Muscle of leg (tissue), 11 donors: ENCODE data around the gene ZFP36L2. TPM values are rescaled to one million over a fixed set of nuclear protein-coding genes. Genes with fewer than 3 reads are reported as not detected.

Source experiments
- DNase-seq: peaks from one replicate; pipeline ENCODE4 v3.0.0; 2013
- H3K27ac ChIP-seq: one replicate; pipeline ENCODE4 v1.5.1; 2013; ENCODE audit warnings: mild to moderate bottlenecking, low read length, control low read depth
- H3K27me3 ChIP-seq: one replicate; pipeline ENCODE4 v1.6.1; 2013; ENCODE audit warnings: low read length; ENCODE audit not compliant: control insufficient read depth, insufficient read depth
- H3K36me3 ChIP-seq: one replicate; pipeline ENCODE4 v1.6.1; 2013; ENCODE audit warnings: low read length; ENCODE audit not compliant: control insufficient read depth, insufficient read depth
- H3K4me1 ChIP-seq: one replicate; pipeline ENCODE4 v1.6.1; 2013; ENCODE audit warnings: low read length; ENCODE audit not compliant: control insufficient read depth, insufficient read depth
- H3K4me3 ChIP-seq: one replicate; pipeline ENCODE4 v1.5.1; 2013; ENCODE audit warnings: low read length, control low read depth
- H3K9me3 ChIP-seq: replicated peaks from 2 replicates; pipeline ENCODE4 v1.6.1; 2013; ENCODE audit warnings: low read depth, low read length; ENCODE audit not compliant: control insufficient read depth
- WGBS: methylation state at CpG from one replicate; pipeline ENCODE4 v1.1.5; 2013; ENCODE audit warnings: missing lambda C conversion rate; ENCODE audit not compliant: insufficient coverage; 5-methylcytosine and 5-hydroxymethylcytosine counted together
- polyA plus RNA-seq, 8 donors: library from polyadenylated mRNA; unstranded; fragments of 120-200 nt; gene quantifications; one replicate each; pipeline versions ENCODE4 v1.2.1 to v1.2.3, GENCODE V29; 2013; ENCODE audit warnings: inconsistent platforms in 1 of 8, low replicate concordance in 1 of 8; ENCODE audit not compliant: insufficient read length in 8 of 8, insufficient read depth in 1 of 8
- total RNA-seq: library from RNA; stranded (reverse); fragments of 120-200 nt; gene quantifications from one replicate; pipeline ENCODE4 v1.2.4, GENCODE V29; 2013

Gene ZFP36L2
- total and polyA plus RNA-seq, 9 donors, result 12.0 to 82.2 (median 66.7) TPM

- no peak for DNase-seq
- H3K4me3 ChIP-seq, result no peak overlapping the region
- H3K36me3 ChIP-seq, result no peaks in the 10 kb centered on the region
- 73% methylated on average over 13 of the region's 16 CpGs for WGBS
- H3K27ac ChIP-seq, result no peak overlapping the region
- H3K27me3 ChIP-seq, result no peaks in the 10 kb centered on the region
- H3K9me3 ChIP-seq, result no peaks in the 10 kb centered on the region
- H3K4me1 ChIP-seq, result peaks cover 10% of the 10 kb centered on the region
Observed at GRCh38 chr2:43199492-43200488, 26.6 kb downstream of the ZFP36L2 start.

- Histone ChIP-seq H3K27me3 (no peaks in the 10 kb centered on the region), H3K4me3 (no peak overlapping the region), H3K9me3 (no peaks in the 10 kb centered on the region), H3K27ac (no peak overlapping the region), H3K4me1 (peaks cover 10% of the 10 kb centered on the region), H3K36me3 (no peaks in the 10 kb centered on the region)
- WGBS, result 94% methylated on average over 3 of the region's 6 CpGs
- no peak for DNase-seq
Observed at GRCh38 chr2:43198263-43198662, 28.1 kb downstream of the ZFP36L2 start.

GRCh38 chr2:43197588-43197896, 28.9 kb downstream of the ZFP36L2 start:
- Histone ChIP-seq H3K4me1 (peaks cover 10% of the 10 kb centered on the region), H3K9me3 (no peaks in the 10 kb centered on the region), H3K27me3 (no peaks in the 10 kb centered on the region), H3K27ac (no peak overlapping the region), H3K4me3 (no peak overlapping the region), H3K36me3 (no peaks in the 10 kb centered on the region)
- no peak for DNase-seq
- WGBS, result 82% methylated on average over 4 of the region's 5 CpGs

- H3K9me3 ChIP-seq, result no peaks in the 10 kb centered on the region
- H3K27me3 ChIP-seq, result no peaks in the 10 kb centered on the region
- H3K27ac ChIP-seq, result no peak overlapping the region
- H3K36me3 ChIP-seq, result no peaks in the 10 kb centered on the region
- peaks cover 10% of the 10 kb centered on the region for H3K4me1 ChIP-seq
- 45% methylated on average over 9 of the region's 12 CpGs for WGBS
- H3K4me3 ChIP-seq, result no peak overlapping the region
- peak; percentile 29 for DNase-seq
Observed at GRCh38 chr2:43196768-43197587, 29.4 kb downstream of the ZFP36L2 start.

GRCh38 chr2:43194121-43194869, 32.1 kb downstream of the ZFP36L2 start:
- H3K27ac ChIP-seq, result no peak overlapping the region
- peaks cover 4% of the 10 kb centered on the region for H3K4me1 ChIP-seq
- DNase-seq, result no peak
- H3K27me3 ChIP-seq, result no peaks in the 10 kb centered on the region
- H3K4me3 ChIP-seq, result no peak overlapping the region
- 54% methylated on average over 5 of the region's 13 CpGs for WGBS
- H3K9me3 ChIP-seq, result no peaks in the 10 kb centered on the region
- no peaks in the 10 kb centered on the region for H3K36me3 ChIP-seq

GRCh38 chr2:43193652-43194120, 32.7 kb downstream of the ZFP36L2 start:
- H3K4me3 ChIP-seq, result no peak overlapping the region

GRCh38 chr2:43192744-43193651, 33.4 kb downstream of the ZFP36L2 start:
- 79% methylated on average over 7 of the region's 12 CpGs for WGBS
- no peak for DNase-seq
- Histone ChIP-seq H3K27ac (no peak overlapping the region), H3K9me3 (no peaks in the 10 kb centered on the region), H3K4me1 (peaks cover 4% of the 10 kb centered on the region), H3K27me3 (no peaks in the 10 kb centered on the region), H3K36me3 (no peaks in the 10 kb centered on the region), H3K4me3 (no peak overlapping the region)

More at GRCh38 chr2:43193652-43194120, 32.7 kb downstream of the ZFP36L2 start:
- no CpG with 5 or more reads among the region's 4 CpGs for WGBS
- DNase-seq, result no peak
- Histone ChIP-seq H3K9me3 (no peaks in the 10 kb centered on the region), H3K27me3 (no peaks in the 10 kb centered on the region), H3K36me3 (no peaks in the 10 kb centered on the region), H3K27ac (no peak overlapping the region), H3K4me1 (peaks cover 4% of the 10 kb centered on the region)

- WGBS, result 69% methylated on average over 2 of the region's 3 CpGs
Observed at GRCh38 chr2:43191947-43192516, 34.4 kb downstream of the ZFP36L2 start.

More at GRCh38 chr2:43191947-43192516, 34.4 kb downstream of the ZFP36L2 start:
- Histone ChIP-seq H3K36me3 (no peaks in the 10 kb centered on the region), H3K4me3 (no peak overlapping the region), H3K4me1 (peaks cover 4% of the 10 kb centered on the region), H3K27me3 (no peaks in the 10 kb centered on the region), H3K27ac (no peak overlapping the region), H3K9me3 (no peaks in the 10 kb centered on the region)
- no peak for DNase-seq
